Stimulated activated CD4-positive, alpha-beta T cell treated with anti-CD3 and anti-CD28 coated beads, Interleukin-4, amount 100 ng/mL, for 48 hours (primary cell): ENCODE results near the gene HRH3.

Experiments
- DNase-seq, 2 donors: peaks; one replicate each; pipeline ENCODE4 v3.0.0-alpha.2; 2020; ENCODE audit warnings: low read depth in 2 of 2

The HRH3 gene

DNA sequence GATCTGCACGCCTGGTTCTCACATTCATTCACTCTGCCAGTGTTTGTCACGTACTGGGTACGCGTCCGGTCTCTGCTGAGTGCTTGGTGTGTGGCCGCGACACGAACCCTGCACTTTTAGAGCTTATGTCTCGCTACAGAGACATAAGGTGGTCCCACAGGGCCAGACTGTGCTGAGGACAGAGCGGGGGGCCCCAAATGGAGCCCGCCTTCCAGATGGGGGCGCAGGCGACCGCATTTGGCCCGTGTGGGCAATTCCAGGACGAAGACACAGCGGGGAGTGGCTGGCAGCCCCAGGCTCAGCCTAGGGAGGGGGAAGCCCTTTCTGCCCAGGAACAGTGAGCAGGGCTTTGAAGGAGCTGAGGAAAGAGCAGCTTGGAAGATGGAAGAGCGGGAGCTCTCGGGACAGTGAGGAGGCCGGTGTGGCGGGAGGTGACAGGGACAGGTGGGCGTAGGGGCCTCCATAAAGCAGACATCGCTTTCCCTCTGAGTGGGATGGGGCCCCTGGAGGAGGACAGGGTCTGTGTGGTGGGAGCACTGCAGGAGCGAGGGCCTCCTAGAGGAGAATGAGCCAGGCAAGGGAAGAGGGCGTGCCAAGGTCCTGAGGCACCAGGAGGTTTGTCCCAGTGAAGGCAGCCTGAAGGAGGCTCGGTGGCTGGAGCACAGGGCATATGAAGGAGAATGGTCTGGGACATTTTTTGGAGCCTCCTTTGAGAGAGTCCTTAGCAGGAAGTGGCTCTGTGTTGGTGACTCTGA is 45.0 kb downstream of the HRH3 start:
- DNase-seq = no peak

GRCh38 chr20:62174021-62174804 is 45.9 kb downstream of the HRH3 start:
- no peak for DNase-seq

- DNase-seq = no peak
Measured at GRCh38 chr20:62172666-62173065, 47.4 kb downstream of the HRH3 start.

GRCh38 chr20:62171245-62171644 is 48.8 kb downstream of the HRH3 start:
- no peak for DNase-seq

GRCh38 chr20:62170536-62170935 is 49.5 kb downstream of the HRH3 start:
- no peak for DNase-seq

DNA sequence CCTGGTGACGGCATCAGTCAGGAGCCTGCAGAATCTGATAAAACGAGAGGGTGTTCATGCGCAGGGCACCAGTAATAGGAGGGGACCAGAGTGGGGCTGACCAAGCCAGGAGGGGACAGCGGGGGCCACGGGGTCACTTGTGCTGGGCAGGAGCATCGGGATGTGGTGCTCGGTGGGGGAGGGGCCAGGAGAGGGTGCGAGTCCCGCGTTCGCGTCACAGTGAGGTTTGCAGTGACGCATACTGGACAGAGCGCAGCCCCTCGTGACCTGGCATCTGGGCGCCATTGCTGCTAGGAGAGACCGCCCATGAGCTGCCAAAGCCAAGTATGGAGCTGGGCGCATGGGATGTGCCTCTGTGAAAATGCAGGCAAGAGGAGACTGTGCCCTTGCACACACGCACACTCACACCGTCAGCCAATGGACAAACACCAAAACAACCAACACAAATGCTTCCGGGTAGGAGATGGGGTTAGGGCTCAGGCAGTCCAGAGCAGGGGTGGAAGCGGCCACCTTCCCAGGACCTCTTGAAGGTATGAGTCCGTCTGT is 51.1 kb downstream of the HRH3 start:
- DNase-seq = no peak

- no peak for DNase-seq
Measured at GRCh38 chr20:62168061-62168460, 52.0 kb downstream of the HRH3 start.

DNA sequence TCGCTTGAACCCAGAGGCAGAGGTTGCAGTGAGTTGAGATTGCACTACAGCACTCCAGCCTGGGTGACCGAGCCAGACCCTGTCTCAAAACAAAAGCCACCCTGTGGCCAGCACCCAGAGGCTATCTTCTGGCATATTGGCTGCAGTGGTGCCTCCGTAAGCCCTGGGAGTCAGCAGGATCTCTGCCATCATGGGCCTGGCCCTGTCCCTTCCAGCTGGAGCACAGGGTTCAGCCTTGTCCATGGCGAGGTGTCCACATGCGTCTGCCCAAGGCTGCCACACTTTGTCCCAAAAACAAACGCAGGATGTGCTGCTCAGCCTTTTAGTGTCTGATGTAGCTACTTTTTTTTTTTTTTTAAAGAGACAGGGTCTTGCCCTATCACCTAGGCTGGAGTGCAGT is 52.6 kb downstream of the HRH3 start:
- DNase-seq = no peak

DNA sequence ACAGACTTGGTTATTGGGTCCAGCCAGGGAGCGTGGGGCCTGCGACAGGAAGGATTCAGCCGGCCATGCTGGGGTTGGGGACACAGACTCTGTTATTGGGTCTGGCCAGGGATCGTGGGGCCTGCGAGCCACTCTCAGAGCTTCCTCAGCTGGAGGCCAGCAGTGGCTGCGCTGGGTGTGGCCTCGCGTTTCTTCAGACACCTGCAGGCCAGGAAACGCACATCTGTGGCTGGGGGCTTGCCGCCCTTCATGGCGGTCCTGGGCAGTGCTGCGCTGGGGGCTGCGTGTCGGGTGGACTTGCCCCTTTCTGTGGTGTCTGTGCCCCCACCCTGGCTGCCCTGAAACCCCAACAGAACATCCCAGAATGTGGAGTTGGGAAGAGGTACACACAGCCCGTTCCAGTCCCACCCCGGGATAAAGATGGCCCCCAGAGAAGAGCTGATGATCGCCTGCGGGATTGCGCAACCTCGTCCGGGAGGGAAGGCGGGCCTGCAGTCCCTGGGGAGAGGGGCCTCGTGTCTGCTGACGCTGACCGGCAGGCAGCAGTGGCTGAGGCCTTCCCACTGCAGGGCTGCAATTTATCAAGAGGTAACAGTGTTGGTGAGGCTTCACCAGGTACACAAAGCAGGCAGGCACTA is 54.2 kb downstream of the HRH3 start:
- DNase-seq = no peak
